CD4-positive, alpha-beta T cell treated with Interleukin-21 for 1 hour (primary cell): Measurements from ENCODE around the gene TXNDC9.
"Not testable (repeated sequence)": the region's sequence is repeated elsewhere in the genome, so short reads cannot be mapped to it uniquely, and the experiment has no call there.

Experiments
- DNase-seq: peaks from one replicate; pipeline ENCODE4 v3.0.0-alpha.2; 2020

TXNDC9 gene

DNA sequence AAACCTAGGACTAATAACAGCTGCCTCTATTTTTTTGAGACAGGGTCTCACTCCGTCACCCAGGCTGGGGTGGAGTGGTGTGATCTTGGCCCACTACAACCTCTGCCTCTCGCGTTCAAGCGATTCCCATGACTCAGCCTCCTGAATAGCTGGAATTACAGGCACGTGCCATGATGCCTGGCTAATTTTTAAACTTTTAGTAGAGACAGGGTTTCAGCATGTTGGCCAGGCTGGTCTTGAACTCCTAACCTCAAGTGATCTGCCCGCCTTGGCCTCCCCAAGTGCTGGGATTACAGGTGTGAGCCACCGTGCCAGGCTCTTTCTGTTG, 18.3 kb downstream of the TXNDC9 start:
- DNase-seq = not testable (repeated sequence)

DNA sequence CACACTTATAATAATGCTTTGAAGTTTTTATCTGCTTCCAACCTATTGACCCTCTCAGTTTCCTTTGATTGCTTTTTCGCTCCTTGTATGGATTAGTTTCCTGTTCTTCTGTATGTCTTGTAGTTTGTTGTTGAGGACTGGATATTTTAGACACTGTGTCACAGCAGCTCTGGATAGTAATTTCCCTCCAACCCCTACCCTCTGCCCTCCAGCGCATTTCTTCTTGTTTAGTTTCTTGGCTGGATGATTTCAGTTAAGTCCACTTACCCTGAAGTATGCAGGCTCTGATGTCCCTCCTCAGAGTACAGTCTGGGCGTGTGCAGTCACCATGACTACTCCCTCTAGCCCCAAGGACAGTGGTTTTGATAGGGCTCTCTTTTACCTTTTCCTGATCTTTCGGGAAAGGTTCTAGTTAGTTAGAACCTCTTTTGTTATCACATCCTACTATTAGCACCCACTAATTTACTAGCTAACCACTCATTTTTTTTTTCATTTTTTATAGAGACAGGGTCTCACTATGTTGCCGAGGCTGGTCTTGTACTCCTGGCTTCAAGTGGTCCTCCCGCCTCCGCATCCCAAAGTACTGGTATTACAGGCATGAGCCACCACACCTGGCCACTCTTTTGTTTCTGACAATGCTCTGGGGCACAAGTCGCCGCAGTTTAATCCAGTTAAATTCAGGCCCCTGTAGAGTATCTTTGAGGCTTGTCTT, 18.8 kb downstream of the TXNDC9 start:
- no peak for DNase-seq

DNA sequence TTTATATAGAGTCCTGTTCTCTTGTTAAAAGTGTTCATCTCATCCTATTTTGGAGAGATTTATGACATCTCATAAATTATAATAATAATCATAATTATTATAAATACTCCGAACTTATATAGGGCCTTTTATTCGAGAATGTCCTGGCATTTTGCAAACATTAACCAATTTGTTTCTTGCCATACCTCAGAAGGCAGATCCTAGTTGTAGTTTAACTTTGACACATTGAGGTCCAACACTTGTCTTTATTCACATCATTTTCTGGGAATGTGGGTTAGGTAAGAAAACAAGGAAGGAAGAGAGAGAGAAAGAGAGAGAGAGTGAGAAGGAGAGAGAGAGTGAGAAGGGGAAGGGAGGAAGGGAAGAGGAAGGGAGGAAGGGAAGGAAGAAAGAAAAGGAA, 35.0 kb downstream of the TXNDC9 start, which contains the start of gene LYG1:
LYG1 (minus strand) TSS at position 101 of the 400 bp plus-strand sequence. CDS start 5,527 bp downstream, outside the sequence.
- not testable (repeated sequence) for DNase-seq

DNA sequence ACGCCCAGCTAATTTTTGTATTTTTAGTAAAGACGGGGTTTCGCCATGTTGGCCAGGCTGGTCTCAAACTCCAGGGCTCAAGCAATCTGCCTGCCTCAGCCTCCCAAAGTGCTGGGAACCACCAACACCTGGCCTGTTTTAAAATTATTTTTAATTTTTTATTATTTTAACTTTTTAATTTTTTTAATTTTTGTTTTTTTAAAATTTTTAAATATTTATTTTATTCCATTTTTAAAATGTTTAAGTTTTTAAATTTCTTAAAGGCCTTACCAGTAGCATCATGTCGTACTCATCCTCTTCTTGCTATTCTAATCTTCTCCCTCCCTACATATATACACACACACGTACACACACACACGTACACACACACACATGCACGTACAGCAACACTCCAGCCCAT, 36.6 kb downstream of the TXNDC9 start:
- no peak for DNase-seq

DNA sequence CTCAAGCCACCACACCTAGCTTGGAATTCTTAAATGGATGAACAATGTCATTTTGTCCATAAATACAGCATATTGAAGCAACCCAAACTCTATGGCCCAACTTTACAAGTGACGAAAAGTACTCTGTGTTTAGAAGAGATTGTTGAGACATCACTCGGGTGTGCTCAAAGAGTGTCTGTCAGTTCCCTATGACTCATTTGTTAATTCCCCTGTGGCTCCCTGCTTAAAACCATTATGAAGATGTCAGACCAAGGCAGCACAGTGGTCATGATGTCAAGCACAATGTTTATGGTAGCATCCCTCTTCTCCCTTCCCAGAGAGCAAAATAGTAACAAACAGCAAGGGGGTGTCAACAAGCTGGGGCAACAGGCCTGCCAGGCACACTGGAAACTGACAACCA, 38.1 kb downstream of the TXNDC9 start:
- no peak for DNase-seq

DNA sequence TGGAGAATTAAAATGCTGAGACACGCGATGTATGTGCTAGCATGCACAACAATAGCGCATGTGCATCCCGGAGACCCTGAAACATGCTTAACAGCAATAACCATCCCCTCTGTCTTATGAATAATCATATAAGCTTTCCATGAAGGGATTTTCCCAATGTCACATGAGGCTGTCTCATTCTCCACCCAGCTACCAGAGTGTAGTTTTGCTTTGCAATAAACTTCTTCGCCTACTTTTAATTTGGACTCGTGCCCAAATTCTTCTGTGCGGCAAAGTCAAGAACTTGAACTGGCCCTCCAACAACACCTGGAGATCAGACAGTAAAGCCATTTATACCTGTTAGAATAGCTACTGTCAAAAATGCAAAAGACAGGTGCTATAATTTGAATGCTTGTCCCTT, 50.6 kb downstream of the TXNDC9 start:
- no peak for DNase-seq

DNA sequence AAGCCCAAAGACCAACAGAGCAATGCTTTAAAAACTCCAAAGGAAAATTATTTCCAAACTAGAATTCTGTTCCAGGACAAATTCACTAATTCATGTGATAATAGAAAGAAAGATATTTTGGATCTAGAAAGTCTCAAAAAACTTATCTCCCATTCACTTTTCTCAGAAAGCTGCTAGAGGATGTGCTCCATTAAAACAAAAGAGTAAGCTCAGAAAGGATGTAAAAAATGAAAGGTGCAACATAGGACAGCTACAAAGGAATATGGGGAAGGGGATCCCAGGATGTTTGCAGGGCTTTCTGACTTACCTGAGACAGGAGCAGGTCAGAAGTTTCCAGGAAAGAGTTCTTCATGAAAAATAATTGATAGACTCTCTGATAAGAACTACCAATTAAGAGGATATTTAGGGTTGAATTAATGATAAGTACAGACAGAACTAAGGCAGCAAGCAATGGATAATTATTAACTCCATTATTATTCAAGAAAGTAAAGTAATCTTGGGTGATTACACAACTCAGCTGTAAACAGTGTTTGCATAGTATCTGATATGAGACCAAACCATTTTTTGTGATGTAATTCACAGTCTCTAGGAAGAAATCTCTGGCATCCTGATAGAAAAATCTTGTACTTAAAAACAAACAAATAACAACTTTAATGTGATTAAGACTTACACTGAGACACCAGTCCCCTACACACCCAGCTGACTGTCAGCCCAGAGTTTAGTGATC, 56.0 kb downstream of the TXNDC9 start:
- no peak for DNase-seq

DNA sequence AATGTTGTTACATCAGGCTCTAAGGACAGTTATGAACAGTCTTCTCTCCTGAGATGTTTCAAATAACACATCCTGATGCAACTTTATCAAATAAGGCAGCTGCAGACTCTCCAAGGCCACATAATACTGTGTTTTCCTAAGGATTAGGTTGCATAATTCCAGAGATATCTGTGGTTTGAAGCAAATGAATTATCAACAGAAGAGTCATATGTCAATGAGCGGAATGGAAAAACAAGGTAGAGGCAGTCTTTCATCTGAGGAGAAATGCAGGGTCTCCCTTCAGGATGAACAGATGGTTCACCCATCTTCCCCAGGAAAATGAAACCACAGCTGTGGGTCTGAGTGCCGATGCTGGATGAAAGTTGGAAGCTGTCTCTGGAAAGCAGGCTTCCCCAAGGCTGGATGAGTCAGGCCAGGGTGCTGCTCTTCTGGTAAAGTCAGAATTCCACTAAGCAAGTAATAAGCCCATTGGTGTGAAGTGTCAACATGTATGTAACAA, 57.3 kb downstream of the TXNDC9 start:
- no peak for DNase-seq

DNA sequence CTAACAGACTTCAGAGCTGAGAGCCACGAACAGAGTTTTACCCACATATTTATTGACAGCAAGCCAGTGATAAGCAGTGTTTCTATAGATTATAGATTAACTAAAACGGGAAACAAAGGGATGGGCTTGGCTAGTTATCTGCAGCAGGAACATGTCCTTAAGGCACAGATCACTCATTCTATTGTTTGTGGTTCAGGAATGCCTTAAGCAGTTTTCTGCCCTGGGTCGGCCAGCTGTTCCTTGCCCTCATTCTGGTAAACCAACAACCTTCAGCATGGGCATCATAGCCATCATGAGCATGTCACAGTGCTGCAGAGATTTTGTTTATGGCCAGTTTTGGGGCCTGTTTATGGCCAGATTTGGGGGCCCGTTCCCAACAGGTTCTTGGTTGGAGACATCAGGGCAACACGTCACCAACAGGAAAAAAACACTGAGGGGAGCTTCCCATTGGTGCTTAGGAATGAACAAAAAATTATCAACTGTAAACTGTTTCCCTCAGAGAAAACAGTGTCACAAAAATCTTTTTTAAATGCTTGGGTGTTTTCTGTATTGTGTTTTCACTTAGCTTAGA, 57.9 kb downstream of the TXNDC9 start:
- DNase-seq = not testable (repeated sequence)

DNA sequence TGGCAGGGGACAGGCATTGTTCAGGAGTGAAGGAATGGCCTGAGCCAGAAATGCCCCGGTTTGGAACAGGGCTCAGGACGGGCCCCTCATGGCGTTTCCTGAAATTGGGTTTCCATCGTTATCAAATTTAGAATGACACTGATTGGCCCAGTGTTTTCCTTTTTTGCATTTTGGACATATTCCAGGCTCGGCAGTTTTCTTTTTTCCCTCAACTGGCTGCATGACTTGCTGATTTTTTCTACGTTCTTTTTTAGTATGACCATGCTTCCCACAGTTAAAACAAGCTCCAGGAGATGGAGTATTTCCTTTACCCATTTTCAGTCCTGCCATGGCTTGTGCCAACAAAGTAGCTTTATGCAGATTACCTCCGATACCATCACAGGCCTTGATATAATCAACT, 60.3 kb downstream of the TXNDC9 start:
- DNase-seq = no peak
